ENCODE measurements around the gene BMI1. TPM values are rescaled to one million over a fixed set of nuclear protein-coding genes. Genes with fewer than 3 reads are reported as not detected.

BMI1 gene
- polyA plus RNA-seq, 1 experiment = 50.4 TPM

DNA sequence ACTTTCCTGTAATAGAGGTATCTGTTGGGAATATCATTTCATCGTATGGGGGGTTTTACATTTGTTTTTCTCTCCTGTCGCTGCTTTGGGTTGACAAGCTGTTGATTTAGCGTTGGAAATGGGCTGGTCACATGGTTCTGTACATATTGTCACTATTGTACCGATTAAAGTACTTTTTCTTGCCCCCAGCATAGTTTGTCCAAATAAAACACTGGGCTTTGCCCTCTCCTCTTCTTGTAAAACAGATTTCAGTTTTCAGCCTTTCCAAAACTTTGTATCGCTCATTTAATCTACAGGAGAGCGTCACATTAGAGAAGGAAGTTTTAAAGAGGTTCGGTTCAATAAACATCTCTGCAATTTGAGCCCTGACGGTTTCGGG, 4.0 kb downstream of the BMI1 start:
- H3K27ac ChIP-seq (ENCODE audit: low read depth, low read length) = no peak overlapping the region
- DNase-seq (ENCODE audit: low read depth, low spot score) = no peak
- peak overlapping the region; percentile 59 for H3K4me3 ChIP-seq (ENCODE audit: low read depth, low read length)
- TF ChIP-seq, protein P1, sequence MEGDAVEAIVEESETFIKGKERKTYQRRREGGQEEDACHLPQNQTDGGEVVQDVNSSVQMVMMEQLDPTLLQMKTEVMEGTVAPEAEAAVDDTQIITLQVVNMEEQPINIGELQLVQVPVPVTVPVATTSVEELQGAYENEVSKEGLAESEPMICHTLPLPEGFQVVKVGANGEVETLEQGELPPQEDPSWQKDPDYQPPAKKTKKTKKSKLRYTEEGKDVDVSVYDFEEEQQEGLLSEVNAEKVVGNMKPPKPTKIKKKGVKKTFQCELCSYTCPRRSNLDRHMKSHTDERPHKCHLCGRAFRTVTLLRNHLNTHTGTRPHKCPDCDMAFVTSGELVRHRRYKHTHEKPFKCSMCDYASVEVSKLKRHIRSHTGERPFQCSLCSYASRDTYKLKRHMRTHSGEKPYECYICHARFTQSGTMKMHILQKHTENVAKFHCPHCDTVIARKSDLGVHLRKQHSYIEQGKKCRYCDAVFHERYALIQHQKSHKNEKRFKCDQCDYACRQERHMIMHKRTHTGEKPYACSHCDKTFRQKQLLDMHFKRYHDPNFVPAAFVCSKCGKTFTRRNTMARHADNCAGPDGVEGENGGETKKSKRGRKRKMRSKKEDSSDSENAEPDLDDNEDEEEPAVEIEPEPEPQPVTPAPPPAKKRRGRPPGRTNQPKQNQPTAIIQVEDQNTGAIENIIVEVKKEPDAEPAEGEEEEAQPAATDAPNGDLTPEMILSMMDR (IDR thresholded peaks at IDR 0.05; ENCODE audit: low read depth, low read length) = no peak
- ChIA-PET POLR2A (interaction anchor here (1.1 kb wide), 1 partner anchor 9 kb away, joined by 3 read pairs; the partner anchor contains the start of gene COMMD3), CTCF (interaction anchor here (1.5 kb wide), 1 partner anchor 829 kb away, joined by 4 read pairs; no protein-coding TSS in a partner anchor)
- peaks cover 17% of the 10 kb centered on the region for H3K27me3 ChIP-seq (ENCODE audit: control insufficient read depth, insufficient read depth, low read length)
- no peaks in the 10 kb centered on the region for H3K9me3 ChIP-seq (ENCODE audit: control insufficient read depth, insufficient read depth, low read length)

DNA sequence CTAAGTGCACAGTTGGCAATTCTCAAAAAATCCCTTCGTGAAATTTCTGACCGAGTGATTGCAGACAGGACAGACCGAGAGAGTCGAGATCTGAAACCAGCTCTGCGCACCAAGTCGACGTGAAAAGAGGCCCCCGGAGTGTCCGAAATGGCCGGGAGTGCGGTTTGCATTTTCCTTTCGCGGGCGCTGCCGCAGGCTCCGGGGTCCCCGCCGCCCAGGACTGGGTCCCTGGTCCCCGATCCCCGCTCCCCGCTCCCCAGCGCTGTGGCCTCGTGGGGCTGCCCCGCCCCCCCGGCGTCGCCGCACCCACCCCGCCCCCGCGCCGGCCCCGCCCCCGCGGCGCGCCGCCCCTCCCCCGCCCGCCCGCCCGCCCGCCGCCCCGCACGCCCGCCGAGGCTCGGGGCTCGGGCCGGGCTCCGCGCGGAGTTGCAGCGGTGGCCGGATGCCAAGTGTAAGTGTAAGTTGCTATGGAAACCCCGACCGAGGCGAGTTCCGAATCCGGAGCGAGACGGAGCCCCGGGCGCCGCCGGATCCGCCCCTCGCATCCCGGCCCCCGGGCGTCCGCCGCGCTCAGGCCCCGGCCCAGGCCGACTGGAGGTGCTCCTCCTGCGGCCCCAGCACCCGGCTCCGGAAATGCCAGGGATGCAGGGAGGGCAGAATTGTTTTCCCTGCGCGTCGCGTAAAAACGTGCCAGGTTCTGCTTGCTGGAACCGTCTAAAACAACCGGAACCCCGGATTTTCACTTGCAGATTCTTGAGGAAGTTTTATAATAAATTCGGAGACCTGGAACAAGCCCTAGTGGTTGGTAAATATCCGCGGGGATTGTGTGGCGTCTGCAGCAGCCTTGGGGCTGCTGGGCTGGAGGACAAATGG, 4.6 kb downstream of the BMI1 start:
- CTCF ChIA-PET = interaction anchor here (0.9 kb wide), 2 partner anchors 13 to 664 kb away, joined by 3 read pairs; no protein-coding TSS in a partner anchor
- Histone ChIP-seq H3K27ac (ENCODE audit: low read depth, low read length) (peak overlapping the region; percentile 53), H3K27me3 (ENCODE audit: control insufficient read depth, insufficient read depth, low read length) (peaks cover 17% of the 10 kb centered on the region), H3K4me3 (ENCODE audit: low read depth, low read length) (peak overlapping the region; percentile 64), H3K9me3 (ENCODE audit: control insufficient read depth, insufficient read depth, low read length) (no peaks in the 10 kb centered on the region)
- TF ChIP-seq, protein P1 (IDR thresholded peaks at IDR 0.05; ENCODE audit: low read depth, low read length) = no peak
- POLR2A ChIA-PET = interaction anchor here (1.1 to 1.3 kb wide), 2 partner anchors 10 to 15 kb away, joined by 3 to 4 read pairs; partner anchors contain the start of gene COMMD3
- DNase-seq (ENCODE audit: low read depth, low spot score) = peak; percentile 38

DNA sequence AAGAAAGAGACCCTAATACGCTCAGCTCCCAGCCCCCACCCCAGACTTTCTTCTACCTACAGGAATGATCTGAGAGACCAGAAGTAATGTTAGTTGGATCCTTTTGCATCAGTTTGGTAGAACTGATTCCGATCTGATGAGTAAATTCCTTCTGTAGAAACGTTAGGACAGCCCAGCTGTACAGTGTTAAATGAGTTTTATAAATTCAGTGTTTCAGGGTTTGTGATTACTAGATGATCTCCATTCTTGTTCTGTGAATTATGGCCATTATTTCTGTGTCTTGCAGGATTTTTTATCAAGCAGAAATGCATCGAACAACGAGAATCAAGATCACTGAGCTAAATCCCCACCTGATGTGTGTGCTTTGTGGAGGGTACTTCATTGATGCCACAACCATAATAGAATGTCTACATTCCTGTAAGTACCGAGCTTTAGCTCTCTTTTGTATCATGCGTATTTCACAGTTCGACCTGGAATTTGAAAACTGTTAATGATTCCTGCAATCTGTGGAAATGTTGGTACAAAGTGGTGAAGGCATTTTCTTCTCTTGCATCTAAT, 5.3 kb downstream of the BMI1 start:
- TF ChIP-seq, protein P1 (IDR thresholded peaks at IDR 0.05; ENCODE audit: low read depth, low read length) = no peak
- no peak for DNase-seq (ENCODE audit: low read depth, low spot score)
- ChIA-PET CTCF (interaction anchor here (0.7 to 0.9 kb wide), 3 partner anchors 12 to 663 kb away, joined by 3 read pairs; no protein-coding TSS in a partner anchor), POLR2A (interaction anchor here (1.3 kb wide), 1 partner anchor 14 kb away, joined by 4 read pairs; no protein-coding TSS in a partner anchor)
- Histone ChIP-seq H3K4me3 (ENCODE audit: low read depth, low read length) (peak overlapping the region; percentile 64), H3K27ac (ENCODE audit: low read depth, low read length) (peak overlapping the region; percentile 53), H3K27me3 (ENCODE audit: control insufficient read depth, insufficient read depth, low read length) (peaks cover 17% of the 10 kb centered on the region), H3K9me3 (ENCODE audit: control insufficient read depth, insufficient read depth, low read length) (no peaks in the 10 kb centered on the region)

- Histone ChIP-seq H3K27me3 (ENCODE audit: control insufficient read depth, insufficient read depth, low read length) (peaks cover 5% of the 10 kb centered on the region), H3K4me3 (ENCODE audit: low read depth, low read length) (no peak overlapping the region), H3K27ac (ENCODE audit: low read depth, low read length) (no peak overlapping the region), H3K9me3 (ENCODE audit: control insufficient read depth, insufficient read depth, low read length) (peaks cover 5% of the 10 kb centered on the region)
- DNase-seq (ENCODE audit: low read depth, low spot score) = no peak
- ChIA-PET CTCF (no interaction called here), POLR2A (no interaction called here)
- TF ChIP-seq, protein P1 (IDR thresholded peaks at IDR 0.05; ENCODE audit: low read depth, low read length) = no peak
Measured at GRCh38 chr10:22329150-22329549, 8.3 kb downstream of the BMI1 start.
